ENCODE measurements around the gene ATOH8.

GRCh38 chr2:85806358-85807118 lies 52.7 kb downstream of the ATOH8 start:
- TF ChIP-seq, protein P1, sequence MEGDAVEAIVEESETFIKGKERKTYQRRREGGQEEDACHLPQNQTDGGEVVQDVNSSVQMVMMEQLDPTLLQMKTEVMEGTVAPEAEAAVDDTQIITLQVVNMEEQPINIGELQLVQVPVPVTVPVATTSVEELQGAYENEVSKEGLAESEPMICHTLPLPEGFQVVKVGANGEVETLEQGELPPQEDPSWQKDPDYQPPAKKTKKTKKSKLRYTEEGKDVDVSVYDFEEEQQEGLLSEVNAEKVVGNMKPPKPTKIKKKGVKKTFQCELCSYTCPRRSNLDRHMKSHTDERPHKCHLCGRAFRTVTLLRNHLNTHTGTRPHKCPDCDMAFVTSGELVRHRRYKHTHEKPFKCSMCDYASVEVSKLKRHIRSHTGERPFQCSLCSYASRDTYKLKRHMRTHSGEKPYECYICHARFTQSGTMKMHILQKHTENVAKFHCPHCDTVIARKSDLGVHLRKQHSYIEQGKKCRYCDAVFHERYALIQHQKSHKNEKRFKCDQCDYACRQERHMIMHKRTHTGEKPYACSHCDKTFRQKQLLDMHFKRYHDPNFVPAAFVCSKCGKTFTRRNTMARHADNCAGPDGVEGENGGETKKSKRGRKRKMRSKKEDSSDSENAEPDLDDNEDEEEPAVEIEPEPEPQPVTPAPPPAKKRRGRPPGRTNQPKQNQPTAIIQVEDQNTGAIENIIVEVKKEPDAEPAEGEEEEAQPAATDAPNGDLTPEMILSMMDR (conservative IDR thresholded peaks at IDR 0.05; ENCODE audit: low read length), result no peak
- no peak for TF ChIP-seq EZH2phosphoT487 (IDR thresholded peaks at IDR 0.05; ENCODE audit: borderline replicate concordance, low read depth, low read length)
